COLO668 (cell line): Measurements from ENCODE around the gene UNC93B1.
A peak's percentile ranks its signal among the peaks of the same experiment; 100 is the strongest.

Experiments
- DNase-seq: peaks from one replicate; lab custom pipeline; 2025; ENCODE audit not compliant: unreplicated experiment; lab: John Stamatoyannopoulos, UW

UNC93B1 gene

GRCh38 chr11:68003846-68004550 lies at the start of gene UNC93B1:
UNC93B1 (minus strand) TSS chr11:68004097; CDS start chr11:68004043, 54 bp downstream.
- DNase-seq = peak; percentile 91

- DNase-seq = no peak
Observed at GRCh38 chr11:68053117-68053516, 49.2 kb upstream of the UNC93B1 start.

- no peak for DNase-seq
Observed at GRCh38 chr11:68052137-68052873, 48.4 kb upstream of the UNC93B1 start.

GRCh38 chr11:68051191-68052136 lies 47.6 kb upstream of the UNC93B1 start:
- DNase-seq = no peak

- no peak for DNase-seq
Observed at GRCh38 chr11:68050371-68050841, 46.5 kb upstream of the UNC93B1 start.

GRCh38 chr11:68049509-68050370 lies 45.8 kb upstream of the UNC93B1 start:
- no peak for DNase-seq

GRCh38 chr11:68048681-68049508 lies 45.0 kb upstream of the UNC93B1 start:
- DNase-seq = no peak

- no peak for DNase-seq
Observed at GRCh38 chr11:68047437-68048290, 43.8 kb upstream of the UNC93B1 start.

GRCh38 chr11:68044898-68045351 lies 41.0 kb upstream of the UNC93B1 start:
- no peak for DNase-seq

GRCh38 chr11:68044145-68044813 lies 40.4 kb upstream of the UNC93B1 start:
- DNase-seq = peak; percentile 86

- DNase-seq = peak; percentile 86
Observed at GRCh38 chr11:68043349-68044144, 39.6 kb upstream of the UNC93B1 start.

GRCh38 chr11:68043029-68043348 lies 39.1 kb upstream of the UNC93B1 start:
- DNase-seq = no peak

- DNase-seq = no peak
Observed at GRCh38 chr11:68042219-68043028, 38.5 kb upstream of the UNC93B1 start.

- DNase-seq = no peak
Observed at GRCh38 chr11:68041617-68042218, 37.8 kb upstream of the UNC93B1 start.

GRCh38 chr11:68040957-68041591 lies 37.2 kb upstream of the UNC93B1 start:
- DNase-seq = no peak
